ENCODE measurements around the gene WRNIP1. TPM values are rescaled to one million over a fixed set of nuclear protein-coding genes. Genes with fewer than 3 reads are reported as not detected.

The WRNIP1 gene
- total and polyA plus RNA-seq, 2 of the 8 experiments (the other 6 are each of a cell fraction or from before 2014, with no cell fraction given), result 38.2 to 39.2 TPM

- H2BK15ac ChIP-seq (ENCODE audit: low read length), result no peak overlapping the region
- no peaks in the 10 kb centered on the region for H3K36me3 ChIP-seq (ENCODE audit: control insufficient read depth in 2 of 4, insufficient read depth in 4 of 4, low read length in 3 of 4)
- H3K14ac ChIP-seq (ENCODE audit: insufficient read length), result no peak overlapping the region
- H3K79me2 ChIP-seq (ENCODE audit: control insufficient read depth in 1 of 2, insufficient read depth in 2 of 2, low read length in 2 of 2), result no peaks in the 10 kb centered on the region
- H4K91ac ChIP-seq (replicated peaks; ENCODE audit: insufficient read length, low read length), result no peak overlapping the region
- H3K23ac ChIP-seq (ENCODE audit: insufficient read length), result no peak overlapping the region
- ChIA-PET CTCF (ENCODE audit: partially characterized antibody) (interaction anchor here (1.3 kb wide), 1 partner anchor 29 kb away, joined by 4 read pairs; no protein-coding TSS in a partner anchor), POLR2A (ENCODE audit: partially characterized antibody) (no interaction called here)
- no peak overlapping the region for H4K5ac ChIP-seq (ENCODE audit: insufficient read length, low read depth, low read length)
- no peak overlapping the region for H3K56ac ChIP-seq (replicated peaks; ENCODE audit: insufficient read length, low read depth, low read length)
- no peaks in the 10 kb centered on the region for H3K27me3 ChIP-seq (replicated peaks in 1 of 4; ENCODE audit: control insufficient read depth in 3 of 4, extremely low read depth in 1 of 4, insufficient read depth in 3 of 4, low read length in 3 of 4)
- H4K8ac ChIP-seq (ENCODE audit: extremely low read depth, insufficient read depth, low read length), result no peak overlapping the region
- no peaks in the 10 kb centered on the region for H4K20me1 ChIP-seq (replicated peaks in 1 of 2; ENCODE audit: control insufficient read depth in 1 of 2, insufficient read depth in 2 of 2, low read length in 2 of 2)
- no peak overlapping the region for H3K4me2 ChIP-seq (ENCODE audit: insufficient read depth in 1 of 2, low read depth in 2 of 2, low read length in 2 of 2)
- 98% methylated on average over 2 of the region's 2 CpGs; no CpG with 5 or more reads in 1 of the 2 experiments for WGBS, 2 experiments (ENCODE audit: extremely low coverage in 1 of 2, insufficient coverage in 1 of 2, insufficient read length in 1 of 2, insufficient replicate concordance in 2 of 2, low coverage in 1 of 2, low lambda C conversion rate in 2 of 2, missing lambda C conversion rate in 1 of 2)
- H2BK12ac ChIP-seq (ENCODE audit: low read depth, low read length), result no peak overlapping the region
- H3K4me3 ChIP-seq (ENCODE audit: extremely low read depth in 1 of 4, insufficient read depth in 2 of 4, low read depth in 3 of 4, low read length in 4 of 4), result no peak overlapping the region
- H3K4me1 ChIP-seq (replicated peaks in 1 of 4; ENCODE audit: control insufficient read depth in 3 of 4, insufficient read depth in 4 of 4, low read length in 3 of 4), result no peaks in the 10 kb centered on the region
- no peak overlapping the region for H2BK120ac ChIP-seq (replicated peaks; ENCODE audit: low read depth, low read length)
- H3K9me3 ChIP-seq (ENCODE audit: insufficient read depth in 2 of 2, low read depth in 1 of 2, low read length in 1 of 2), result peaks cover 4 to 6% of the 10 kb centered on the region in 2 experiments; a peak in 2 of 4 replicates
- no peak overlapping the region for H3K9ac ChIP-seq (replicated peaks in 1 of 4; ENCODE audit: extremely low read depth in 1 of 4, low read depth in 3 of 4, low read length in 3 of 4)
- no peak overlapping the region for H2BK20ac ChIP-seq (ENCODE audit: low read length)
- FAIRE-seq (no peak), DNase-seq (ENCODE audit: low read depth in 1 of 2, low spot score in 2 of 2) (no peak)
- no peak overlapping the region for H2AFZ ChIP-seq (ENCODE audit: low read length)
- H3K23me2 ChIP-seq (ENCODE audit: low read depth, low read length), result no peaks in the 10 kb centered on the region; the same call in 1 of the 2 replicates
- no peak for TF ChIP-seq SP2 (IDR thresholded peaks at IDR 0.05; ENCODE audit: low read length)
- TF ChIP-seq SIN3A (conservative IDR thresholded peaks at IDR 0.05 in 1 of 2, IDR thresholded peaks at IDR 0.05 in 1 of 2; ENCODE audit: low read depth in 1 of 2, low read length in 2 of 2), result no peak
- TF ChIP-seq TCF12 (IDR thresholded peaks at IDR 0.05; ENCODE audit: low read depth, low read length), result no peak
- TF ChIP-seq EZH2 (IDR thresholded peaks at IDR 0.05; ENCODE audit: low read depth, low read length, severe bottlenecking), result no peak
- TF ChIP-seq JUN (IDR thresholded peaks at IDR 0.05; ENCODE audit: low read depth, low read length), result no peak
- no peak for TF ChIP-seq SAP30 (IDR thresholded peaks at IDR 0.05; ENCODE audit: insufficient read depth, insufficient replicate concordance, low read length)
- TF ChIP-seq ATF3 (IDR thresholded peaks at IDR 0.05; ENCODE audit: insufficient read depth, low read depth, low read length), result no peak
- TF ChIP-seq MAFK (IDR thresholded peaks at IDR 0.05; ENCODE audit: low read depth, low read length), result no peak
- TF ChIP-seq RAD21 (IDR thresholded peaks at IDR 0.05 in 1 of 2, conservative IDR thresholded peaks at IDR 0.05 in 1 of 2; ENCODE audit: low read depth in 2 of 2, low read length in 2 of 2), result no peak
- TF ChIP-seq JUND (IDR thresholded peaks at IDR 0.05; ENCODE audit: low read length), result no peak
- TF ChIP-seq KDM5A (IDR thresholded peaks at IDR 0.05; ENCODE audit: low read length), result no peak
- TF ChIP-seq ASH2L (IDR thresholded peaks at IDR 0.05; ENCODE audit: low read length), result no peak
- H2AK5ac ChIP-seq (ENCODE audit: low read depth, low read length), result no peak overlapping the region
- no peak overlapping the region for H3K4ac ChIP-seq (replicated peaks; ENCODE audit: insufficient read length, low read depth, low read length)
- H3K18ac ChIP-seq (ENCODE audit: extremely low read depth, low read length), result no peak overlapping the region
- no peak overlapping the region for H3K27ac ChIP-seq (ENCODE audit: low read depth, low read length)
- no peak overlapping the region for H2BK5ac ChIP-seq (ENCODE audit: low read depth, low read length)
- H3K79me1 ChIP-seq (ENCODE audit: low read depth, low read length), result no peaks in the 10 kb centered on the region
Observed at GRCh38 chr6:2820415-2820814, 55.2 kb downstream of the WRNIP1 start.

All from H1 (cell line).